Esophagus muscularis mucosa (tissue), 4 donors: ENCODE data around the gene S1PR4. TPM values are rescaled to one million over a fixed set of nuclear protein-coding genes. Genes with fewer than 3 reads are reported as not detected.

ENCODE experiments used
- DNase-seq: peaks from one replicate; pipeline ENCODE4 v3.0.0-alpha.2; 2017; ENCODE audit errors: extremely low spot score
- H3K27ac ChIP-seq, 4 donors: fragments of 200-600 bp; sonication (generic); replicated peaks in 1 of 4; 1 replicate in 3 of 4; 2 replicates in 1 of 4; pipeline ENCODE4 v1.5.1; 2016 to 2019; ENCODE audit warnings: mild to moderate bottlenecking in 1 of 4
- H3K27me3 ChIP-seq, 4 donors: fragments of 200-600 bp; sonication (generic); one replicate each; pipeline versions ENCODE4 v1.5.1 to v1.6.0; 2016 to 2019
- H3K36me3 ChIP-seq, 4 donors: fragments of 200-600 bp; sonication (generic); one replicate each; pipeline ENCODE4 v1.5.1; 2016 to 2019
- H3K4me1 ChIP-seq, 4 donors: fragments of 200-600 bp; sonication (generic); one replicate each; pipeline ENCODE4 v1.5.1; 2016 to 2019
- H3K4me3 ChIP-seq, 4 donors: fragments of 200-600 bp; sonication (generic); 1 replicate in 2 of 4; 2 replicates in 2 of 4; pipeline ENCODE4 v1.5.1; 2016 to 2019; ENCODE audit warnings: mild to moderate bottlenecking in 4 of 4, moderate library complexity in 1 of 4
- H3K9me3 ChIP-seq, 4 donors: fragments of 200-600 bp; sonication (generic); 1 replicate in 3 of 4; 2 replicates in 1 of 4; pipeline ENCODE4 v1.5.1; 2016 to 2019
- CTCF ChIP-seq, 3 experiments: fragments of 200-600 bp in 2 of 3; fragments of 450-650 bp in 1 of 3; sonication (generic) in 2 of 3; IDR thresholded peaks; one replicate each; pipeline ENCODE4 v1.5.1; 2017 to 2019; ENCODE audit warnings: antibody characterized with exemption in 3 of 3, mild to moderate bottlenecking in 2 of 3, moderate library complexity in 1 of 3
- EP300 ChIP-seq: sonication (generic); formaldehyde crosslinking; IDR thresholded peaks from one replicate; pipeline ENCODE4 v1.6.1; 2017; ENCODE audit warnings: antibody characterized with exemption
- POLR2A ChIP-seq: fragments of 450-650 bp; IDR thresholded peaks from one replicate; pipeline ENCODE4 v1.6.1; 2017; ENCODE audit warnings: antibody characterized with exemption, moderate library complexity, mild to moderate bottlenecking, low read depth
- POLR2AphosphoS5 ChIP-seq, 2 donors: sonication (generic); formaldehyde crosslinking; IDR thresholded peaks; one replicate each; pipeline ENCODE4 v1.6.1; 2017; ENCODE audit warnings: antibody characterized with exemption in 2 of 2
- WGBS: methylation state at CpG from one replicate; pipeline ENCODE4 v1.1.5; 2018; 5-methylcytosine and 5-hydroxymethylcytosine counted together
- intact Hi-C: fragments of 100-400 bp; cut with DNase I; formaldehyde crosslinking; loops from one replicate; pipeline ENCODE4 v1.15.1; 2023
- total RNA-seq, 4 donors: library from RNA; depleted of rRNA; stranded (reverse); fragments of >200 nt; gene quantifications; one replicate each; pipeline versions ENCODE4 v1.1.0 to v1.2.1, GENCODE V29; 2016

Gene S1PR4
- total RNA-seq, 4 donors from 2014 or later = 0.42 to 5.5 (median 2.4) TPM

GRCh38 chr19:3162418-3163229, 15.9 kb upstream of the S1PR4 start:
- Histone ChIP-seq H3K36me3 (no peaks in the 10 kb centered on the region), H3K9me3 (peaks cover 0 to 7% (median 0%) of the 10 kb centered on the region in 4 donors), H3K27me3 (no peaks in the 10 kb centered on the region), H3K27ac (no peak overlapping the region), H3K4me1 (peaks cover 0 to 7% (median 6%) of the 10 kb centered on the region in 4 donors), H3K4me3 (no peak overlapping the region)
- WGBS = 63% methylated on average over 31 of the region's 38 CpGs
- no peak for DNase-seq
- TF ChIP-seq POLR2AphosphoS5 (IDR thresholded peaks at IDR 0.05) (no peak), EP300 (no peak), POLR2A (no peak), CTCF (IDR thresholded peaks at IDR 0.05) (no peak)
- intact Hi-C loops = loop anchor here (1.0 to 5.0 kb wide), 4 partner anchors 35 to 275 kb away; no protein-coding TSS in a partner anchor

GRCh38 chr19:3163230-3163886, 15.2 kb upstream of the S1PR4 start:
- intact Hi-C loops = loop anchor here (1.0 to 5.0 kb wide), 4 partner anchors 36 to 276 kb away; no protein-coding TSS in a partner anchor
- no peaks in the 10 kb centered on the region for H3K27me3 ChIP-seq
- H3K4me1 ChIP-seq = peaks cover 0 to 7% (median 6%) of the 10 kb centered on the region in 4 donors
- H3K36me3 ChIP-seq = no peaks in the 10 kb centered on the region
- 8% methylated on average over 25 of the region's 27 CpGs for WGBS
- DNase-seq = no peak
- H3K27ac ChIP-seq = no peak overlapping the region
- peaks cover 0 to 7% (median 0%) of the 10 kb centered on the region in 4 donors for H3K9me3 ChIP-seq
- no peak overlapping the region for H3K4me3 ChIP-seq
- no peak for TF ChIP-seq EP300
- no peak for TF ChIP-seq POLR2A
- TF ChIP-seq CTCF (IDR thresholded peaks at IDR 0.05) = peak; percentile 82 to 97 (median 86)

GRCh38 chr19:3163943-3164342, 14.6 kb upstream of the S1PR4 start:
- H3K27ac ChIP-seq = no peak overlapping the region
- 68% methylated on average over 7 of the region's 7 CpGs for WGBS
- intact Hi-C loops = loop anchor here (1.0 to 5.0 kb wide), 4 partner anchors 37 to 277 kb away; no protein-coding TSS in a partner anchor
- H3K27me3 ChIP-seq = no peaks in the 10 kb centered on the region
- peaks cover 0 to 7% (median 0%) of the 10 kb centered on the region in 4 donors for H3K9me3 ChIP-seq
- no peaks in the 10 kb centered on the region for H3K36me3 ChIP-seq
- no peak overlapping the region for H3K4me3 ChIP-seq
- H3K4me1 ChIP-seq = peaks cover 0 to 7% (median 6%) of the 10 kb centered on the region in 4 donors
- DNase-seq = no peak
- TF ChIP-seq EP300 (no peak), CTCF (IDR thresholded peaks at IDR 0.05) (no peak), POLR2AphosphoS5 (IDR thresholded peaks at IDR 0.05) (no peak), POLR2A (no peak)

GRCh38 chr19:3167533-3168272, 10.9 kb upstream of the S1PR4 start:
- 78% methylated on average over 10 of the region's 13 CpGs for WGBS
- no peak for DNase-seq
- Histone ChIP-seq H3K4me1 (peaks cover 0 to 7% (median 6%) of the 10 kb centered on the region in 4 donors), H3K9me3 (no peaks in the 10 kb centered on the region), H3K27ac (no peak overlapping the region), H3K4me3 (no peak overlapping the region), H3K27me3 (peaks cover 0 to 20% (median 0%) of the 10 kb centered on the region in 4 donors), H3K36me3 (no peaks in the 10 kb centered on the region)
- TF ChIP-seq POLR2AphosphoS5 (IDR thresholded peaks at IDR 0.05) (no peak), CTCF (IDR thresholded peaks at IDR 0.05) (no peak), POLR2A (no peak), EP300 (no peak)
- intact Hi-C loops = no loop called here
